ENCODE data around the gene COL23A1. TPM values are rescaled to one million over a fixed set of nuclear protein-coding genes. Genes with fewer than 3 reads are reported as not detected.

Gene COL23A1
- total and polyA plus RNA-seq, 2 of the 13 experiments (the other 11 are each of a cell fraction or from before 2014, with no cell fraction given), result not detected

DNA sequence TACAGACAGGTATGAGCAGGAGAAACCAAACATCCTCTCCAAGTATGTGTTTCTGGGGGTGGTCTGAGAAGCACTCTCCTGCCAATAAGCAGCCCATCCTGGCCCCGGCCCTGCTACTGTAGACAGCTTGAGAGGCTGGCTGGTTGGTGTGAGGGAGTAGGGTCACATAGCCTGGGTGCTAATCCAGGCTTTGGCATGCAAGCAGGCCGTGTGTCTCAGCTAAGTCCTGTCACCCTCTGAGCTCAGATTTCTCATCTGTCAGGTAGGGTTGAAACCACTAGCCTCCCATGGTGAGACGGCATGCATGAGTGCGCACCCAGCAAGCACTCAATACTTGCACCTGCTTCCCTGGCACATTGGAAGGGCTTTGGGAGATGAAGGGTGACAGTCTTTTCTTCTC lies 307.8 kb downstream of the COL23A1 start (continued):
- no peak for TF ChIP-seq IRF9 (CRISPR knock-in tag; IDR thresholded peaks at IDR 0.05; ENCODE audit: borderline replicate concordance)
- TF ChIP-seq ZNF564 (CRISPR knock-in tag; IDR thresholded peaks at IDR 0.05), result no peak
- no peak for TF ChIP-seq ZNF510 (CRISPR knock-in tag; IDR thresholded peaks at IDR 0.05; ENCODE audit: low read depth)
- TF ChIP-seq PRDM4 (CRISPR knock-in tag; IDR thresholded peaks at IDR 0.05; ENCODE audit: borderline replicate concordance), result no peak
- TF ChIP-seq, protein P1, sequence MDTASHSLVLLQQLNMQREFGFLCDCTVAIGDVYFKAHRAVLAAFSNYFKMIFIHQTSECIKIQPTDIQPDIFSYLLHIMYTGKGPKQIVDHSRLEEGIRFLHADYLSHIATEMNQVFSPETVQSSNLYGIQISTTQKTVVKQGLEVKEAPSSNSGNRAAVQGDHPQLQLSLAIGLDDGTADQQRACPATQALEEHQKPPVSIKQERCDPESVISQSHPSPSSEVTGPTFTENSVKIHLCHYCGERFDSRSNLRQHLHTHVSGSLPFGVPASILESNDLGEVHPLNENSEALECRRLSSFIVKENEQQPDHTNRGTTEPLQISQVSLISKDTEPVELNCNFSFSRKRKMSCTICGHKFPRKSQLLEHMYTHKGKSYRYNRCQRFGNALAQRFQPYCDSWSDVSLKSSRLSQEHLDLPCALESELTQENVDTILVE (CRISPR knock-in tag; IDR thresholded peaks at IDR 0.05), result no peak
- no peak for TF ChIP-seq ZNF18 (CRISPR knock-in tag; IDR thresholded peaks at IDR 0.05; ENCODE audit: insufficient replicate concordance)
- TF ChIP-seq CSRNP2 (CRISPR knock-in tag; conservative IDR thresholded peaks at IDR 0.05; ENCODE audit: low read depth), result no peak
- TF ChIP-seq MAFK (conservative IDR thresholded peaks at IDR 0.05 in 1 of 2, IDR thresholded peaks at IDR 0.05 in 1 of 2; ENCODE audit: low read length in 2 of 2), result no peak
